SK-N-MC (cell line): ENCODE measurements around the gene ITGB7.

Experiments used
- DNase-seq: peaks from one replicate; pipeline ENCODE4 v3.0.0-alpha.2; 2011; ENCODE audit warnings: low read depth, low spot score
- H3K27ac ChIP-seq: fragments of 200-600 bp; sonication (generic); 2 replicates; pipeline ENCODE4 v1.5.1; 2016; ENCODE audit warnings: mixed run types
- H3K36me3 ChIP-seq: fragments of 200-600 bp; sonication (generic); 2 replicates; pipeline ENCODE4 v1.6.1; 2017; ENCODE audit warnings: antibody characterized with exemption, low read length, mixed read lengths; ENCODE audit not compliant: insufficient read depth
- H3K4me3 ChIP-seq: fragments of 200-600 bp; sonication (generic); 2 replicates; pipeline ENCODE4 v1.5.1; 2016
- H3K9ac ChIP-seq: fragments of 200-600 bp; sonication (generic); 2 replicates; pipeline ENCODE4 v1.8.0; 2017; ENCODE audit warnings: mixed run types, mixed read lengths; ENCODE audit not compliant: insufficient read length
- H3K9me3 ChIP-seq: fragments of 200-600 bp; sonication (generic); 2 replicates; pipeline ENCODE4 v1.6.1; 2017; ENCODE audit warnings: low read depth, mild to moderate bottlenecking, antibody characterized with exemption, low read length, moderate library complexity, mixed read lengths
- EZH2 ChIP-seq: fragments of 200-600 bp; sonication (generic); IDR thresholded peaks from one replicate; pipeline ENCODE4 v1.6.1; 2017; ENCODE audit warnings: antibody characterized with exemption
- FOXP2 ChIP-seq: optimal IDR thresholded peaks from 2 replicates; pipeline ENCODE3; 2011; ENCODE audit warnings: mild to moderate bottlenecking, moderate library complexity; ENCODE audit not compliant: insufficient read depth; ENCODE audit errors: extremely low read length, control extremely low read depth
- POLR2AphosphoS5 ChIP-seq: IDR thresholded peaks from 2 replicates; pipeline ENCODE4 v1.6.1; 2012; ENCODE audit warnings: mild to moderate bottlenecking, low read depth, low read length, borderline replicate concordance

ITGB7 gene

GRCh38 chr12:53215497-53215896 is 8.4 kb upstream of the ITGB7 start:
- Histone ChIP-seq H3K36me3 (peaks cover 48% of the 10 kb centered on the region), H3K4me3 (no peak overlapping the region), H3K9ac (no peak overlapping the region), H3K9me3 (no peaks in the 10 kb centered on the region), H3K27ac (no peak overlapping the region)
- no peak for DNase-seq
- TF ChIP-seq FOXP2 (no peak), POLR2AphosphoS5 (no peak), EZH2 (no peak)

DNA sequence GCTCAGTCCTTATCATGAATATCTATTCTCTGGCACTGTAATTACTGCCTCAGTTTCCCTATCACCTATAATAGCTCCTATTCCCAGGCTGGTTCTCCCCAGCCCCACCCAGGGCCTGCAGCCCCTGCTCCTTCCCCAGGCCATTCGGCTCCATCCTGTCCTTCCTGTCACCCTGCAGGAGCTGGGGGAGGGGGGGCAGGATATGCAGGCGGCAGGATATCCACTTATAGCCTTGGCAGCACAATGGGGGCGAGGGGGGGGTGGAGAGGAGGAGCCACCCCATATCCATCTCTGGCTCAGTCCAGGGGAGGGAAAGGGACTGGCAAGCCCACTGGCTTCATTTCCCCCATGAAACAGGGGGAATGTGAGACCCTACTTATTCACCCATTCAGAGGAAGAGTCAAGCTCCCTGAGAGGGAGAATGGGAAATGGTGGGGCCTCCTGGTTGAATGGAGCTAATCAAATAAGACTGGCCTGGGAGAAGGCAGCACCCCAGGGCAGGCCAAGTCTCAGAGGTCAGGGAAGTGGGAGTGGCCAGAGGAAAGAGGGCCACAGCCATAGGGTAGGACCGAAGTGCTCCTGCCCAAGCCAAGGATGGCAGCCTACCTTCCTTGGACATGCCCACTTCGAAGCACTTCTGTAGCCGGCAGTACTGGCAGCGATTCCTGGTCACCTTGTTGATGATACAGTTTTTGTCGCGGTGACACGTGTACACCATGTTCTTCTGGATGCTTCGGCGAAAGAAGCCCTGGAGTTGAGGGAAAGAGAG is 7.8 kb upstream of the ITGB7 start:
- no peak for TF ChIP-seq FOXP2
- TF ChIP-seq EZH2 = no peak
- TF ChIP-seq POLR2AphosphoS5 = no peak
- no peak for DNase-seq
- H3K27ac ChIP-seq = no peak overlapping the region
- no peak overlapping the region for H3K4me3 ChIP-seq
- H3K36me3 ChIP-seq = peaks cover 53% of the 10 kb centered on the region
- no peak overlapping the region for H3K9ac ChIP-seq
- H3K9me3 ChIP-seq = no peaks in the 10 kb centered on the region

- Histone ChIP-seq H3K36me3 (peaks cover 53% of the 10 kb centered on the region), H3K4me3 (no peak overlapping the region), H3K9me3 (no peaks in the 10 kb centered on the region), H3K27ac (no peak overlapping the region), H3K9ac (no peak overlapping the region)
- DNase-seq = no peak
- TF ChIP-seq POLR2AphosphoS5 (no peak), FOXP2 (no peak)
Measured at GRCh38 chr12:53214221-53214620, 7.2 kb upstream of the ITGB7 start.

DNA sequence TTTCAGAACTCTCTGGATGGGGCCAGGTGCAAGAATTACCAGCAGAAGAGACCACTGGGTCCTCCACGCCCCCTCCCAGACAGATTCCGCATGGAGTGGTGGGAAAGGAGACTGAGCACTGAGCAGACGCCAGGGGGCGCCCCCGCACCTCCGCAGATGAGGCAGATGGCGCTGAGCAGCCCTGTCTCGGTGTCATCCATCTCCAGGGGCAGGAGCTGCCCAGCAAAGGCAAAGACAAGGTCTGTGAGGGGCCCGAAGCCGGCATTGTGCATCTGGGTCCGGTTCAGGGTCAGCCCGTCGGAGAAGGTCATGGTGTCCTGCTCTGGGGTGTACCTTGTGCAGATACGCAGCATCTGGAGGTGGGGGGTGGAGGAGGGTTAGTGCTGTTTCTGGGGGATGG is 6.3 kb upstream of the ITGB7 start:
- Histone ChIP-seq H3K9ac (no peak overlapping the region), H3K36me3 (peaks cover 53% of the 10 kb centered on the region), H3K27ac (no peak overlapping the region), H3K9me3 (no peaks in the 10 kb centered on the region), H3K4me3 (no peak overlapping the region)
- no peak for DNase-seq
- TF ChIP-seq POLR2AphosphoS5 (no peak), FOXP2 (no peak), EZH2 (no peak)

DNA sequence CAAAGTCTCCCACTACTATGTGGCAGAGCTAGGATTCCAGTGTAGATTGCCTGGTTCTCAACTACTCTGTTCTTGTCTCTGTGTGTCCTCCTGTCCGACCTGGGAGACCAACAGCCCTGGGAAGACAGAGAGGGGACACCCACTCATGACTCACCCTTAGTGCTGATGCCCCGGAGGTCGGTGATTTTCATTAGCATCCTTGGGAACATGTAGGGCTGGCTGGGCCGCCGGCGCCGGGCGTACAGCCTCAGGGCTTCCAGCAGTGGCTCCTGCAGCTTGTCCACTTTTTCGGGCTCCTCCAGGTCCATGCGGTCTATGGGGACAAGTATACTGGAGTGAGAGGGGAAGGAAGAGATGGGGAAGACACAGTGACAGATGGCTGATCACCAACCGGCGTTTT is 5.9 kb upstream of the ITGB7 start:
- H3K9ac ChIP-seq = no peak overlapping the region
- H3K27ac ChIP-seq = no peak overlapping the region
- peaks cover 53% of the 10 kb centered on the region for H3K36me3 ChIP-seq
- DNase-seq = no peak
- H3K9me3 ChIP-seq = no peaks in the 10 kb centered on the region
- no peak overlapping the region for H3K4me3 ChIP-seq
- TF ChIP-seq FOXP2 (no peak), POLR2AphosphoS5 (no peak), EZH2 (no peak)

GRCh38 chr12:53211476-53212381 is 4.7 kb upstream of the ITGB7 start:
- Histone ChIP-seq H3K9me3 (no peaks in the 10 kb centered on the region), H3K36me3 (peaks cover 53% of the 10 kb centered on the region), H3K4me3 (no peak overlapping the region), H3K9ac (no peak overlapping the region), H3K27ac (no peak overlapping the region)
- TF ChIP-seq FOXP2 = no peak
- no peak for TF ChIP-seq EZH2
- TF ChIP-seq POLR2AphosphoS5 = no peak
- DNase-seq = no peak

DNA sequence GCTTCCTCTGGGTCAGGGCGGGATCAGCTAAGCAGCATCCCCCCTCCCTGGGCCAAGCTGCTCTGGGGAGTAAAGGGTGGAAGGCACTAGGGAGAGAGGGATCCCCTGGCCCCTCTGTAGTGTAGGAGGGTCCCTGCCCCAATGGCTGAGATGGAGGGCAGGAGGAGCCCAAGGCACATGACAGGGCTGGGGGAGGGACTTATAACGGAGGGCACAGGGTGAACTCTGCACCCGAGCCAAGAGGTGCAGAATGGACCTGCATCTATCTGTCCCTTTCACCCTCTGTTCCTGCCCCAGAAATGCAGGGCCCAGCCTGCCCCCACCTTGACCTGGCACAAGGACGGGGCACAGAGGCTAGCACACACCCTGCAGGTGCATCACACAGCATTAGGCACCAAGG is 3.8 kb upstream of the ITGB7 start:
- Histone ChIP-seq H3K27ac (no peak overlapping the region), H3K9me3 (no peaks in the 10 kb centered on the region), H3K9ac (no peak overlapping the region), H3K4me3 (no peak overlapping the region), H3K36me3 (peaks cover 51% of the 10 kb centered on the region)
- TF ChIP-seq POLR2AphosphoS5 (no peak), EZH2 (no peak), FOXP2 (no peak)
- no peak for DNase-seq

DNA sequence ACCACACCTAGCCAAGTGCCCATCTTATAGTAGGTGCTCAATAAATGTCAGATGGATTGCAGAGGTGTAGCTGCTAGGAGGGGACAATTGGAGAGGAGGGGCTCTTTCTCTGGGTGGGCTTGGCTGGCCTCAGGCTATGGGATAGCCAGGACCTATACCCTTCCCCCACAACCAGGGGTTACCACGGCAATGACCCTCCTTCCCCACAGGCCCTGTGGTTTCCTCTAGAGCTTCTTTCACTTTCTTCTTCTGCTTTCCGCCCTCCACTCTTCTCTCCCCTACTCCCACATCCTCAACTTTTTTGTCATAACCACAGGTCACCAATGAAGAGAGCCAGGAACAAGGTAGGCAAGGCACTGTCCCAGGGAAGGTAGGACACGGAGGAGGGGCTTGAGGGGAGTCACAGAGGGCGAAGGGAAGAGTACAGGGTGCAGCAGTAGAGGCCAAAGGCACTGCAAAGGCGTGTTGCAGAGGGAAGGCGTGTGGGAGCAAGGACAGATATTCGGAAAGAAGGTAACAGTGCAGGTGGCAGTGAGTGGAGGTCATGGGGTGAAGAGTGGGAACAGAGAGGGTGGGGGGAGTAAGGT is 1.9 kb upstream of the ITGB7 start:
- no peaks in the 10 kb centered on the region for H3K9me3 ChIP-seq
- no peak overlapping the region for H3K4me3 ChIP-seq
- TF ChIP-seq EZH2 (no peak), FOXP2 (no peak), POLR2AphosphoS5 (no peak)
- peaks cover 40% of the 10 kb centered on the region for H3K36me3 ChIP-seq
- no peak overlapping the region for H3K9ac ChIP-seq
- DNase-seq = no peak
- no peak overlapping the region for H3K27ac ChIP-seq
